ENCODE results near the gene ZMIZ2.
"Not testable (repeated sequence)": the region's sequence is repeated elsewhere in the genome, so short reads cannot be mapped to it uniquely, and the experiment has no call there.

ZMIZ2 gene, protein sequence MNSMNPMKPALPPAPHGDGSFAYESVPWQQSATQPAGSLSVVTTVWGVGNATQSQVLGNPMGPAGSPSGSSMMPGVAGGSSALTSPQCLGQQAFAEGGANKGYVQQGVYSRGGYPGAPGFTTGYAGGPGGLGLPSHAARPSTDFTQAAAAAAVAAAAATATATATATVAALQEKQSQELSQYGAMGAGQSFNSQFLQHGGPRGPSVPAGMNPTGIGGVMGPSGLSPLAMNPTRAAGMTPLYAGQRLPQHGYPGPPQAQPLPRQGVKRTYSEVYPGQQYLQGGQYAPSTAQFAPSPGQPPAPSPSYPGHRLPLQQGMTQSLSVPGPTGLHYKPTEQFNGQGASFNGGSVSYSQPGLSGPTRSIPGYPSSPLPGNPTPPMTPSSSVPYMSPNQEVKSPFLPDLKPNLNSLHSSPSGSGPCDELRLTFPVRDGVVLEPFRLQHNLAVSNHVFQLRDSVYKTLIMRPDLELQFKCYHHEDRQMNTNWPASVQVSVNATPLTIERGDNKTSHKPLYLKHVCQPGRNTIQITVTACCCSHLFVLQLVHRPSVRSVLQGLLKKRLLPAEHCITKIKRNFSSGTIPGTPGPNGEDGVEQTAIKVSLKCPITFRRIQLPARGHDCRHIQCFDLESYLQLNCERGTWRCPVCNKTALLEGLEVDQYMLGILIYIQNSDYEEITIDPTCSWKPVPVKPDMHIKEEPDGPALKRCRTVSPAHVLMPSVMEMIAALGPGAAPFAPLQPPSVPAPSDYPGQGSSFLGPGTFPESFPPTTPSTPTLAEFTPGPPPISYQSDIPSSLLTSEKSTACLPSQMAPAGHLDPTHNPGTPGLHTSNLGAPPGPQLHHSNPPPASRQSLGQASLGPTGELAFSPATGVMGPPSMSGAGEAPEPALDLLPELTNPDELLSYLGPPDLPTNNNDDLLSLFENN

GRCh38 chr7:44748045-44748947, at the start of gene ZMIZ2:
ZMIZ2 (plus strand) TSS chr7:44748847; CDS start chr7:44756250, 7,403 bp downstream.
- DNase-seq (ENCODE audit: low spot score): peak; percentile 89

- DNase-seq (ENCODE audit: low spot score): not testable (repeated sequence)
Measured at GRCh38 chr7:44699598-44699997, 49.0 kb upstream of the ZMIZ2 start.

DNA sequence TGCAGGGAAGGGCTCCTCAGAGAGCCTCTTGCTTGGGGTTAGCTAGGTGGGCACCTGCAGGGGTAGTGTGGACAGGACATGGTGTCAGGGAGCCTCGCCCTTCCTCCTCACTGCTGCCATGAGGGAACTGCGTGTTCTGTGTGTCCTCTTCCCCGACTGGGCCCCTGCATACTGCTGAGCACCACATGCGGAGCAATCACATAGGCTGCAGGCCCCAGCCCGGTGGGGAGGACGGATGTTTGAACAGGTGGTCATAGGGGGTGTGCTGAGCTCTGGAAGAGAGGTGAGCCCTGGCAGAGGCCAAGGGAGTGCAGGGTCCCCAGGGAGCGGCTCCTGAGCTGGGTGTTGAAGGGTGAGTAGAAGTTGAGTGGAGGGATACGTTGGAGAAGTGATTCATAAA, 48.3 kb upstream of the ZMIZ2 start:
- DNase-seq (ENCODE audit: low spot score): no peak

DNA sequence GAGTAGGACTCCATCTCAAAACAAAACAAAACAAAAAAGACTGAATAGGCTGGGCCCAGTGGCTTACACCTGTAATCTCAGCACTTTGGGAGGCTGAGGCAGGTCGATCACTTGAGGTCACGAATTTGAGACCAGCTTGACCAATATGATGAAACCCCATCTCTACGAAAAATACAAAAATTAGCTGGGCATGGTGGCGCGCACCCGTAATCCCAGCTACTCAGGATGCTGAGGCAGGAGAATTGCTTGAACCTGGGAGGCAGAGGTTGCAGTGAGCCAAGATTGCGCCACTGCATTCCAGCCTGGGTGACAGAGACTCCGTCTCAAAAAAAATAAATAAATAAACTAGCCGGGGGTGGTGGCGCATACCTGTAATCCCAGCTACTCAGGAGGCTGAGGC, 45.3 kb upstream of the ZMIZ2 start:
- not testable (repeated sequence) for DNase-seq (ENCODE audit: low spot score)

- DNase-seq (ENCODE audit: low spot score): no peak
Measured at GRCh38 chr7:44703921-44704320, 44.7 kb upstream of the ZMIZ2 start.

- no peak for DNase-seq (ENCODE audit: low spot score)
Measured at GRCh38 chr7:44705434-44705833, 43.2 kb upstream of the ZMIZ2 start.

GRCh38 chr7:44706788-44707557, 41.7 kb upstream of the ZMIZ2 start:
- DNase-seq (ENCODE audit: low spot score): no peak

GRCh38 chr7:44707558-44708230, 41.0 kb upstream of the ZMIZ2 start:
- DNase-seq (ENCODE audit: low spot score): no peak

GRCh38 chr7:44709011-44709915, 39.4 kb upstream of the ZMIZ2 start:
- DNase-seq (ENCODE audit: low spot score): no peak

DNA sequence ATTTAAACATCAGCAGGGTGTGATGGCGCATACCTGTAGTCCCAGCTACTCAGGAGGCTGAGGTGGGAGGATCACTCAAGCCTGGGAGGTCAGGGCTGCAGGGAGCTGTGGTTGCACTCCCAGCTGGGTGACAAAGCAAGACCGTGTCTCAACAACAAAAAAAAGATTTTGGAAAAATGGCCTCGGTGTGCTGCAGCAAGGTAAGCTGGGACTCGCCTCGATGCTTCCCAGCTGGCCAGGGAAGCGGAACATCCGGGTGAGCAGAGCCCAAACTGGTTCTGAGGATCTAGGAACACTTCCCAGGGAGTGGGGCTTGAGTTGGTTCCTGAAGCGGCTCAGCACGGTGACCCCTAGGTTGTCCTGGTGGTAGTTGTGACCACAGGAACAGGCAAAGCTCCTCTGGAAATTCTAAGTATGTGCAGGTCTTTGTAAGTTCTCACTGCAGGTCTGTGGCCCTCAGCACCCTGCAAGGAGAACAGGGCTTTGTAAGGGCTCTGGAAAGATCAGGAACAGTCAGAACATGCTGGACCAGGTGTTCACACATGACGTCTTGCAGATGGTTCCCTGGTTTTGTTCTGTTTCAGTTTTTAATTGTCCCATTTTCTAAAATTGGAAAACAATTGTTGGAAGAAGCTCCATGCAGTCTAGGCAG, 38.6 kb upstream of the ZMIZ2 start:
- DNase-seq (ENCODE audit: low spot score): no peak

DNA sequence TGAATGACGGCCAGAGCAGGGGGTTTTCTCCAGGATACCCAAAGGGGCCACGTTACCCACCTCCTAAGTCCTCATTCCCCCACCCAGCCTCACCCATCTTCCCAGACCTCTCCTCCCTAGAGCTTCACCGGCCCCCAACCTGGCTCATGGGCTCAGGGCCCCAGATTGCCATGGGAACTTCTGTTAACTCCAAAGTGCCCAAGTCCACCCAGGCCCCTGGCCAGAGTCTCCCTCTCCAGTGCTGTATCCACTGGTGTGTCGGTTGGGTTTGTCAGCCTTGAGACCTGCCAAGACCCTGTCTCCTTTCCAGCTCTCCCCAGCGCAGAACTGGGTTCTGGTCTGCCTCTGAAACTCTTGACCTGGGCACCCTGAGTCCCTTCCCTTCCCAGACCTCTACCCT, 37.1 kb upstream of the ZMIZ2 start:
- DNase-seq (ENCODE audit: low spot score): no peak

DNA sequence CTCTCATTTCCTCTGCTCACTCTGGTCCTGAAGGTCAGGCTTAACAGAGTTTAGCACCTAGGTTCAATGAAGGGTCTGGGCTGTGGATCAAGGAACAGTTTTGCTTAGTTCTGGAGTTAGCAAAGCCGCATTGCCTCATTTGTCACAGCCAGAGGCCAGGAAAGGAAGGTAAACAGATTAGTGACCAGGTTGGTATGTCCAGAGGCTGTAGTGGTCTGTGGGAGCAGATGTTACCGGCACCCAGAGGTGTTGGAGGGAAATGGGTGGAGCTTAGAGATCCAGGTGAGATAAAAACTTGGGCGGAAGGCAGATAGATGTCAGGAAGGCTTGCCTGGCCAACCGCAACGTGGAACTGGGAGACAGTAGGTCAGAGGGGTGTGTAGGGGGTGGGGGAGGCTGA, 36.6 kb upstream of the ZMIZ2 start:
- no peak for DNase-seq (ENCODE audit: low spot score)

GRCh38 chr7:44713141-44713540, 35.5 kb upstream of the ZMIZ2 start:
- no peak for DNase-seq (ENCODE audit: low spot score)

GRCh38 chr7:44713680-44714335, 34.8 kb upstream of the ZMIZ2 start:
- no peak for DNase-seq (ENCODE audit: low spot score)

DNA sequence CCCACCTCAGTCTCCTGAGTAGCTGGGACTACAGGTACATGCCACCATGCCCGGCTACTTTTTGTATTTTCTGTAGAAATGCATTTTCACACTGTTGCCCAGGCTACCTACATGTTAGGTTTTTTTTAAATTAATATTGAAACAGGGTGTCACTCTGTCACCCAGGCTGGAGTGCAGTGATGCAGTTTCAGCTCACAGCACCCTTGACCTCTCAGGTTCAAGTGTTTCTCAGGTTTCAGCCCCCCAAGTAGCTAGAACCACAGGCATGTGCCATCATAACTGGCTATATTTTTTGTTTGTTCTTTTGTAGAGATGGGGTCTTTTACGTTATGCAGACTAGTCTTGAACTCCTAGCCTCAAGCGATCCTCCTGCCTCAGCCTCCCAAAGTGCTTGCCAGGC, 32.4 kb upstream of the ZMIZ2 start:
- no peak for DNase-seq (ENCODE audit: low spot score)

DNA sequence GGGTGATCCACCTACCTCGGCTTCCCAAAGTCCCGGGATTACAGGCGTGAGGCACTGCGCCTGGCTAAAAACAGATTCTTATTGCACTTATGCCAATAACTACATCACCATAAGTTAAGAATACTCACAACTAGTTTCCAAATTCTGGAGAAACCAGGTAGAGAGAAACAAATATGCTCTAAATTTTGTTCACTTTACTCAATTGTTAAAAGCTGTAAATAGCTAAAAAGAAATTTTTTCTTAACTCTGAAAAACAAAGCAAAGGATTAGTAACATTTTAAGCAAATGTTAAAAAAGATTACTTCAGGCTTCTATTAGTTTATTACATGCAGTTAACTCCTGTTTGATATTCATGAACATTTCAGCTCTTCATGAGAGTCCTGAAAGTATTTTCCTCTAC, 28.3 kb upstream of the ZMIZ2 start:
- no peak for DNase-seq (ENCODE audit: low spot score)

GRCh38 chr7:44724276-44724675, 24.4 kb upstream of the ZMIZ2 start:
- no peak for DNase-seq (ENCODE audit: low spot score)

- DNase-seq (ENCODE audit: low spot score): not testable (repeated sequence)
Measured at GRCh38 chr7:44726250-44726649, 22.4 kb upstream of the ZMIZ2 start.

Data from pons (tissue), 1 donor.